HepG2 (cell line): ENCODE measurements around the gene BCKDHA. TPM values are rescaled to one million over a fixed set of nuclear protein-coding genes. Genes with fewer than 3 reads are reported as not detected.

Experiments used
- CEBPB ChIP-seq: IDR thresholded peaks from 2 replicates; pipeline ENCODE4 v1.6.1; 2011; ENCODE audit warnings: low read depth, low read length, improper control_type of control experiment, borderline replicate concordance
- ISL2 ChIP-seq: sonication (generic); formaldehyde crosslinking; IDR thresholded peaks from 2 replicates; pipeline ENCODE4 v1.5.0; 2020; ENCODE audit warnings: missing genetic modification reagents
- PAWR ChIP-seq: sonication (generic); formaldehyde crosslinking; IDR thresholded peaks from 2 replicates; pipeline ENCODE4 v1.4.0; 2020; ENCODE audit warnings: missing genetic modification reagents, mild to moderate bottlenecking, borderline replicate concordance
- PLRG1 ChIP-seq: fragments of 450-650 bp; conservative IDR thresholded peaks from 2 replicates; pipeline ENCODE4 v1.6.1; 2016
- SETDB1 ChIP-seq: sonication (generic); formaldehyde crosslinking; IDR thresholded peaks from 2 replicates; pipeline ENCODE4 v1.5.1; 2020; ENCODE audit warnings: missing genetic modification reagents, mild to moderate bottlenecking, borderline replicate concordance
- SNAPC2 ChIP-seq: sonication (generic); formaldehyde crosslinking; IDR thresholded peaks from 2 replicates; pipeline ENCODE4 v1.8.1; 2022; ENCODE audit warnings: mild to moderate bottlenecking, missing genetic modification reagents
- SOX13 ChIP-seq, 3 experiments: fragments of 450-650 bp in 1 of 3; sonication (generic) in 1 of 3; formaldehyde crosslinking in 1 of 3; IDR thresholded peaks in 2 of 3; conservative IDR thresholded peaks in 1 of 3; 2 replicates each; pipeline versions ENCODE4 v1.5.0 to v1.6.1; 2016 to 2020; ENCODE audit warnings: antibody characterized with exemption in 1 of 3, mild to moderate bottlenecking in 1 of 3, missing compliant biosample characterization in 1 of 3, missing genetic modification reagents in 1 of 3, moderate library complexity in 1 of 3
- SOX6 ChIP-seq, 2 experiments: fragments of 450-650 bp in 1 of 2; sonication (generic) in 1 of 2; formaldehyde crosslinking in 1 of 2; IDR thresholded peaks; 2 replicates each; pipeline versions ENCODE4 v1.4.0 to v1.6.1; 2017 to 2020; ENCODE audit warnings: antibody characterized with exemption in 1 of 2, mild to moderate bottlenecking in 1 of 2, missing genetic modification reagents in 1 of 2
- SRY ChIP-seq: sonication (generic); formaldehyde crosslinking; IDR thresholded peaks from 2 replicates; pipeline ENCODE4 v1.8.0; 2022; ENCODE audit warnings: mild to moderate bottlenecking, missing genetic modification reagents
- TEF ChIP-seq: sonication (generic); formaldehyde crosslinking; IDR thresholded peaks from 2 replicates; pipeline ENCODE4 v1.5.0; 2020; ENCODE audit warnings: missing genetic modification reagents
- ZC3H4 ChIP-seq: sonication (generic); formaldehyde crosslinking; IDR thresholded peaks from 2 replicates; pipeline ENCODE4 v1.4.0; 2020; ENCODE audit warnings: missing genetic modification reagents, borderline replicate concordance
- ZFAT ChIP-seq: sonication (generic); formaldehyde crosslinking; conservative IDR thresholded peaks from 2 replicates; pipeline ENCODE4 v1.8.1; 2023; ENCODE audit warnings: missing genetic modification reagents, inconsistent platforms
- ZFP1 ChIP-seq: IDR thresholded peaks from 2 replicates; pipeline ENCODE4 v1.6.1; 2016
- ZNF296 ChIP-seq: sonication (generic); formaldehyde crosslinking; conservative IDR thresholded peaks from 2 replicates; pipeline ENCODE4 v1.5.0; 2020; ENCODE audit warnings: mild to moderate bottlenecking, missing genetic modification reagents
- ZNF33B ChIP-seq: sonication (generic); formaldehyde crosslinking; IDR thresholded peaks from 2 replicates; pipeline ENCODE4 v1.5.1; 2020; ENCODE audit warnings: mild to moderate bottlenecking, missing genetic modification reagents
- ZNF747 ChIP-seq: sonication (generic); formaldehyde crosslinking; IDR thresholded peaks from 2 replicates; pipeline ENCODE4 v1.8.1; 2023; ENCODE audit warnings: missing genetic modification reagents, mild to moderate bottlenecking, borderline replicate concordance
- ZNF781 ChIP-seq: sonication (generic); formaldehyde crosslinking; IDR thresholded peaks from 2 replicates; pipeline ENCODE4 v1.5.1; 2020; ENCODE audit warnings: borderline replicate concordance, mild to moderate bottlenecking, missing genetic modification reagents; ENCODE audit errors: not compliant biosample characterization
- polyA plus RNA-seq, 8 experiments: library from polyadenylated mRNA; depleted of rRNA in 3 of 8; stranded (reverse) in 7 of 8; unstranded in 1 of 8; fragments of >200 nt; fragmentation: Illumina TruSeq in 4 of 8; extraction: Trizol in 4 of 8; gene quantifications; 2 replicates each; pipeline versions ENCODE4 v1.2.1 to v1.2.3, GENCODE V29; 2011 to 2016; ENCODE audit warnings: low read depth in 4 of 8, missing spikeins in 1 of 8, mixed read lengths in 1 of 8; ENCODE audit not compliant: insufficient read depth in 1 of 8
- total RNA-seq, 5 experiments: library from RNA; depleted of rRNA; stranded (reverse); fragments of >200 nt; fragmentation: Illumina TruSeq; extraction: Trizol; gene quantifications; 2 replicates each; pipeline ENCODE4 v1.2.3, GENCODE V29; 2016; ENCODE audit warnings: low read depth in 1 of 5
- TF ChIP-seq, protein P1 (sequence below): IDR thresholded peaks from 2 replicates; pipeline ENCODE4 v1.6.1; 2012; ENCODE audit warnings: inconsistent platforms
- TF ChIP-seq, protein P2 (sequence below): sonication (generic); formaldehyde crosslinking; IDR thresholded peaks from 2 replicates; pipeline ENCODE4 v1.9.0; 2021; ENCODE audit warnings: missing genetic modification reagents, mild to moderate bottlenecking, borderline replicate concordance
- TF ChIP-seq, protein P3 (sequence below): sonication (generic); formaldehyde crosslinking; IDR thresholded peaks from 2 replicates; pipeline ENCODE4 v1.4.0; 2020; ENCODE audit warnings: missing genetic modification reagents, mild to moderate bottlenecking, borderline replicate concordance

Gene BCKDHA
- total and polyA plus RNA-seq, 2 of the 13 experiments (the other 11 are each of a cell fraction or from before 2014, with no cell fraction given): 11.8 to 31.5 TPM

GRCh38 chr19:41397086-41398049, at the start of gene BCKDHA, which contains the start of gene EXOSC5 (continued):
- TF ChIP-seq CEBPB (no peak), ZNF781 (CRISPR knock-in tag) (peak; percentile 71), ZNF296 (CRISPR knock-in tag) (no peak), ZFAT (no peak), ZFP1 (CRISPR knock-in tag) (no peak), ZNF747 (0 out of 2 replicates have a peak, but pooled peaks have one; percentile 14), ISL2 (CRISPR knock-in tag) (no peak; the same call in none of the 2 replicates), TEF (CRISPR knock-in tag) (no peak), PLRG1 (no peak), ZC3H4 (CRISPR knock-in tag) (no peak), ZNF33B (CRISPR knock-in tag) (peak; percentile 32; the same call in 1 of the 2 replicates), SNAPC2 (CRISPR knock-in tag) (no peak), SETDB1 (CRISPR knock-in tag) (no peak), SOX13 (IDR thresholded peaks at IDR 0.05) (no peak), SOX13 (CRISPR knock-in tag; conservative IDR thresholded peaks at IDR 0.05 in 1 of 2, IDR thresholded peaks at IDR 0.05 in 1 of 2) (peak in 1 of 2 experiments; percentile 25; a peak in 2 of 4 replicates), SOX6 (IDR thresholded peaks at IDR 0.05) (no peak), SOX6 (CRISPR knock-in tag; IDR thresholded peaks at IDR 0.05) (no peak), PAWR (no peak), SRY (CRISPR knock-in tag) (no peak; the same call in 1 of the 2 replicates)
- TF ChIP-seq, protein P1, sequence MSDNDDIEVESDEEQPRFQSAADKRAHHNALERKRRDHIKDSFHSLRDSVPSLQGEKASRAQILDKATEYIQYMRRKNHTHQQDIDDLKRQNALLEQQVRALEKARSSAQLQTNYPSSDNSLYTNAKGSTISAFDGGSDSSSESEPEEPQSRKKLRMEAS: peak; percentile 100
- TF ChIP-seq, protein P2, sequence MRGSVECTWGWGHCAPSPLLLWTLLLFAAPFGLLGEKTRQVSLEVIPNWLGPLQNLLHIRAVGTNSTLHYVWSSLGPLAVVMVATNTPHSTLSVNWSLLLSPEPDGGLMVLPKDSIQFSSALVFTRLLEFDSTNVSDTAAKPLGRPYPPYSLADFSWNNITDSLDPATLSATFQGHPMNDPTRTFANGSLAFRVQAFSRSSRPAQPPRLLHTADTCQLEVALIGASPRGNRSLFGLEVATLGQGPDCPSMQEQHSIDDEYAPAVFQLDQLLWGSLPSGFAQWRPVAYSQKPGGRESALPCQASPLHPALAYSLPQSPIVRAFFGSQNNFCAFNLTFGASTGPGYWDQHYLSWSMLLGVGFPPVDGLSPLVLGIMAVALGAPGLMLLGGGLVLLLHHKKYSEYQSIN (CRISPR knock-in tag): no peak
- TF ChIP-seq, protein P3, sequence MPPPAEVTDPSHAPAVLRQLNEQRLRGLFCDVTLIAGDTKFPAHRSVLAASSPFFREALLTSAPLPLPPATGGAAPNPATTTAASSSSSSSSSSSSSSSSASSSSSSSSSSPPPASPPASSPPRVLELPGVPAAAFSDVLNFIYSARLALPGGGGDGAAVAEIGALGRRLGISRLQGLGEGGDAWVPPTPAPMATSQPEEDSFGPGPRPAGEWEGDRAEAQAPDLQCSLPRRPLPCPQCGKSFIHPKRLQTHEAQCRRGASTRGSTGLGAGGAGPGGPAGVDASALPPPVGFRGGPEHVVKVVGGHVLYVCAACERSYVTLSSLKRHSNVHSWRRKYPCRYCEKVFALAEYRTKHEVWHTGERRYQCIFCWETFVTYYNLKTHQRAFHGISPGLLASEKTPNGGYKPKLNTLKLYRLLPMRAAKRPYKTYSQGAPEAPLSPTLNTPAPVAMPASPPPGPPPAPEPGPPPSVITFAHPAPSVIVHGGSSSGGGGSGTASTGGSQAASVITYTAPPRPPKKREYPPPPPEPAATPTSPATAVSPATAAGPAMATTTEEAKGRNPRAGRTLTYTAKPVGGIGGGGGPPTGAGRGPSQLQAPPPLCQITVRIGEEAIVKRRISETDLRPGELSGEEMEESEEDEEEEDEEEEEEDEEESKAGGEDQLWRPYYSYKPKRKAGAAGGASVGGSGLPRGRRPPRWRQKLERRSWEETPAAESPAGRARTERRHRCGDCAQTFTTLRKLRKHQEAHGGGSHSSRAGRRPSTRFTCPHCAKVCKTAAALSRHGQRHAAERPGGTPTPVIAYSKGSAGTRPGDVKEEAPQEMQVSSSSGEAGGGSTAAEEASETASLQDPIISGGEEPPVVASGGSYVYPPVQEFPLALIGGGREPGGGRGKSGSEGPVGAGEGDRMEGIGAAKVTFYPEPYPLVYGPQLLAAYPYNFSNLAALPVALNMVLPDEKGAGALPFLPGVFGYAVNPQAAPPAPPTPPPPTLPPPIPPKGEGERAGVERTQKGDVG (CRISPR knock-in tag): no peak
